GM23248 (cell line): ENCODE results near the gene RASGEF1B.

Source experiments
- EZH2 ChIP-seq: fragments of 200-600 bp; sonication (generic); IDR thresholded peaks from 2 replicates; pipeline ENCODE4 v1.6.1; 2018; ENCODE audit warnings: antibody characterized with exemption, mild to moderate bottlenecking; ENCODE audit not compliant: insufficient read depth, poor library complexity, severe bottlenecking
- EZH2phosphoT487 ChIP-seq: fragments of 200-600 bp; sonication (generic); IDR thresholded peaks from 2 replicates; pipeline ENCODE4 v1.6.1; 2018; ENCODE audit warnings: antibody characterized with exemption, moderate library complexity, mild to moderate bottlenecking, low read depth; ENCODE audit not compliant: insufficient read depth

DNA sequence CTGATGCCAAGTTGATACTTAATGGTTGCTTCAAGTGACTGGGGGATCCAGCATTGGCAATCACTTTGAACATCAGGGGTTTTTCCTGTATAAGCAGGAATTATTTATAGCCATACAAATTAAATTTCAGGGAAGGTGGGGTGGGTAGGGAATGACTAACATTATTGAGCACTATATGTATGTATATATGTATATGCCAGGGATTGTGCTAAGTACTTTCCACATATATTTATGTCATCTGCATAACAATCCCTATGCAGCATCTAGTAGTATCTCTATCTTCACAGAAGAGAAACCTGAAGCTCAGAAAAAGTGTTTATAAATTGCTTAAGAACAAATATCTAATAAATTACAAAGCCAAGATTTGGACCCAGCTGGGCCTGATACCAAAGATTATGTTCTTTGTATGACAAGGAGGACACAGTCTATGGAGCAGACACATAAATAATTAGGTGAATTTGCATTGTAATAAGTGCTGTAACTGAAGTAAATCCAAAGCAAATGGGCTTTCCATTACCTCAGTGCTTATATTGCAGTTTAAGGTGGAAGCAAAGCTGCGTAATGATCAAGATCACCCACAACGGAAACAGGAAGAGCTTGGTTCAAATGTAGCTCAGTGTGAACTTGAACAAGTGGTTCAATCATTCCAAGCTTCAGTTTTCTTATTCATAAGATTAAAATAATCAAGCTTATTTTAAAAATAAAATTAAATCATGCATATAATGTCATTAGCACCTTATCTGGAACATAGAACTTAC, 18.9 kb upstream of the RASGEF1B start:
- no peak for TF ChIP-seq EZH2phosphoT487
- TF ChIP-seq EZH2, result no peak
